GM11168 (cell line): ENCODE results near the gene NUDT17.
"Not testable (repeated sequence)": the region's sequence is repeated elsewhere in the genome, so short reads cannot be mapped to it uniquely, and the experiment has no call there.

Source experiments
- in situ Hi-C: fragments of 300-500 bp; cut with MboI; formaldehyde crosslinking; loops from one replicate; pipeline ENCODE4 v1.12.0; 2022; ENCODE audit warnings: low sequenced_read_pairs; ENCODE audit not compliant: unreplicated experiment

NUDT17 gene

GRCh38 chr1:145845514-145846161 is at the start of gene NUDT17:
TSS of gene NUDT17 (plus strand) at chr1:145845630. CDS start at chr1:145845641, 11 bp downstream.
- in situ Hi-C loops = no loop called here

- in situ Hi-C loops = no loop called here
Observed at GRCh38 chr1:145796753-145797152, 48.7 kb upstream of the NUDT17 start.

GRCh38 chr1:145799806-145800205 is 45.6 kb upstream of the NUDT17 start:
- in situ Hi-C loops = no loop called here

- in situ Hi-C loops = no loop called here
Observed at GRCh38 chr1:145804235-145805045, 41.0 kb upstream of the NUDT17 start.

- in situ Hi-C loops = no loop called here
Observed at GRCh38 chr1:145805057-145805456, 40.4 kb upstream of the NUDT17 start.

- in situ Hi-C loops = no loop called here
Observed at GRCh38 chr1:145806408-145806807, 39.0 kb upstream of the NUDT17 start.

- in situ Hi-C loops = no loop called here
Observed at GRCh38 chr1:145806844-145807243, 38.6 kb upstream of the NUDT17 start.

GRCh38 chr1:145812977-145813810 is 32.2 kb upstream of the NUDT17 start:
- in situ Hi-C loops = not testable (repeated sequence)

- in situ Hi-C loops = not testable (repeated sequence)
Observed at GRCh38 chr1:145818095-145818494, 27.3 kb upstream of the NUDT17 start.

- in situ Hi-C loops = not testable (repeated sequence)
Observed at GRCh38 chr1:145822779-145823331, 22.6 kb upstream of the NUDT17 start.

- in situ Hi-C loops = no loop called here
Observed at GRCh38 chr1:145823565-145824498, 21.6 kb upstream of the NUDT17 start, which contains the start of the genes POLR3C and RNF115. TSS of gene POLR3C (plus strand) at chr1:145824200. CDS start at chr1:145825777, 1,577 bp downstream. TSS of gene RNF115 (minus strand) at chr1:145824095. CDS start at chr1:145823873, 222 bp downstream.

GRCh38 chr1:145824499-145824842 is 21.0 kb upstream of the NUDT17 start:
- in situ Hi-C loops = no loop called here

- in situ Hi-C loops = no loop called here
Observed at GRCh38 chr1:145826030-145826429, 19.4 kb upstream of the NUDT17 start.

- in situ Hi-C loops = no loop called here
Observed at GRCh38 chr1:145827966-145828365, 17.5 kb upstream of the NUDT17 start.

- in situ Hi-C loops = no loop called here
Observed at GRCh38 chr1:145828367-145829026, 16.9 kb upstream of the NUDT17 start.

GRCh38 chr1:145830810-145831209 is 14.6 kb upstream of the NUDT17 start:
- in situ Hi-C loops = not testable (repeated sequence)

GRCh38 chr1:145837656-145838055 is 7.8 kb upstream of the NUDT17 start:
- in situ Hi-C loops = no loop called here

- in situ Hi-C loops = no loop called here
Observed at GRCh38 chr1:145843031-145843430, 2.4 kb upstream of the NUDT17 start.

GRCh38 chr1:145845144-145845513 is 301 bp upstream of the NUDT17 start:
- in situ Hi-C loops = no loop called here
